GM21529 (cell line): ENCODE results near the gene RND1.
"Not testable (repeated sequence)": the region's sequence is repeated elsewhere in the genome, so short reads cannot be mapped to it uniquely, and the experiment has no call there.

Experiments used
- ATAC-seq: cut with Tn5 transposase; IDR thresholded peaks from one replicate; pipeline ENCODE4 v1.9.1; 2021; ENCODE audit not compliant: unreplicated experiment

Gene RND1

GRCh38 chr12:48865281-48866051 is at the start of gene RND1:
Gene RND1, minus strand, starts transcription at chr12:48865870. Its CDS starts 103 bp downstream, at chr12:48865767.
- peak; percentile 95 for ATAC-seq

GRCh38 chr12:48910196-48910595 is 44.5 kb upstream of the RND1 start:
- ATAC-seq = no peak

GRCh38 chr12:48909698-48910097 is 44.0 kb upstream of the RND1 start:
- ATAC-seq = not testable (repeated sequence)

GRCh38 chr12:48907245-48907644 is 41.6 kb upstream of the RND1 start:
- ATAC-seq = no peak

- ATAC-seq = peak; percentile 85
Observed at GRCh38 chr12:48903982-48904411, 38.3 kb upstream of the RND1 start.

GRCh38 chr12:48903363-48903981 is 37.8 kb upstream of the RND1 start:
- no peak for ATAC-seq

- ATAC-seq = peak; percentile 64
Observed at GRCh38 chr12:48901278-48901677, 35.6 kb upstream of the RND1 start.

GRCh38 chr12:48899651-48900050 is 34.0 kb upstream of the RND1 start:
- ATAC-seq = no peak

GRCh38 chr12:48894271-48894670 is 28.6 kb upstream of the RND1 start:
- no peak for ATAC-seq

GRCh38 chr12:48890657-48891418 is 25.2 kb upstream of the RND1 start:
- ATAC-seq = peak; percentile 71

GRCh38 chr12:48889679-48890078 is 24.0 kb upstream of the RND1 start:
- no peak for ATAC-seq

GRCh38 chr12:48883305-48884161 is 17.9 kb upstream of the RND1 start:
- ATAC-seq = no peak

- no peak for ATAC-seq
Observed at GRCh38 chr12:48882972-48883304, 17.3 kb upstream of the RND1 start.

- no peak for ATAC-seq
Observed at GRCh38 chr12:48882315-48882687, 16.6 kb upstream of the RND1 start.

GRCh38 chr12:48881686-48882314 is 16.1 kb upstream of the RND1 start:
- no peak for ATAC-seq

GRCh38 chr12:48880647-48881046 is 15.0 kb upstream of the RND1 start:
- no peak for ATAC-seq

- no peak for ATAC-seq
Observed at GRCh38 chr12:48878548-48878947, 12.9 kb upstream of the RND1 start.

- no peak for ATAC-seq
Observed at GRCh38 chr12:48875944-48876515, 10.4 kb upstream of the RND1 start.

- not testable (repeated sequence) for ATAC-seq
Observed at GRCh38 chr12:48873534-48873933, 7.9 kb upstream of the RND1 start.

GRCh38 chr12:48873096-48873495 is 7.4 kb upstream of the RND1 start:
- ATAC-seq = no peak
